Neural progenitor cell (in vitro differentiated cells): ENCODE data around the gene F13A1.

Experiments used
- EZH2 ChIP-seq: fragments of 200-600 bp; sonication (generic); IDR thresholded peaks from 2 replicates; pipeline ENCODE4 v1.6.1; 2017; ENCODE audit warnings: antibody characterized with exemption, mild to moderate bottlenecking, moderate library complexity
- TF ChIP-seq, protein P1 (sequence below): fragments of 200-600 bp; sonication (generic); IDR thresholded peaks from 2 replicates; pipeline ENCODE4 v1.5.1; 2017; ENCODE audit warnings: antibody characterized with exemption, mild to moderate bottlenecking

DNA sequence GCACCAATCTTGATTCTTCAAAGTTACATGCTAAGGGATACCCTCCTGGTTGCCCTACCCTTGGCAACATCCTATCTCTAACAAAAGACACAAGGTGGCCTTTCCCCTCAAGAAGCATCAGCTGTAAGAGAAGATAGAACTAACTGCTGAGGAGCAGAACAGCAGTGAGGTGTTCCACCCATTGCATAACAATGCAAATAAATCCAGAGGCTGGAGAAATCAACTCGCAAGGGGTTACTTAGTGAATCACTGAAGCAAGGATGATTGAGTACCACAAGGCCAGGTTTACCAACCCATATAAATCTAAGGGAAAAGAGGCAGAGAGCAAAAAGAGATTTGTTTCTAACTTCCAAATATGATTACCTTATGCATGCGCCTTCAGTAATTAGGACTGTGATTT, 36.7 kb downstream of the F13A1 start:
- no peak for TF ChIP-seq EZH2
- TF ChIP-seq, protein P1, sequence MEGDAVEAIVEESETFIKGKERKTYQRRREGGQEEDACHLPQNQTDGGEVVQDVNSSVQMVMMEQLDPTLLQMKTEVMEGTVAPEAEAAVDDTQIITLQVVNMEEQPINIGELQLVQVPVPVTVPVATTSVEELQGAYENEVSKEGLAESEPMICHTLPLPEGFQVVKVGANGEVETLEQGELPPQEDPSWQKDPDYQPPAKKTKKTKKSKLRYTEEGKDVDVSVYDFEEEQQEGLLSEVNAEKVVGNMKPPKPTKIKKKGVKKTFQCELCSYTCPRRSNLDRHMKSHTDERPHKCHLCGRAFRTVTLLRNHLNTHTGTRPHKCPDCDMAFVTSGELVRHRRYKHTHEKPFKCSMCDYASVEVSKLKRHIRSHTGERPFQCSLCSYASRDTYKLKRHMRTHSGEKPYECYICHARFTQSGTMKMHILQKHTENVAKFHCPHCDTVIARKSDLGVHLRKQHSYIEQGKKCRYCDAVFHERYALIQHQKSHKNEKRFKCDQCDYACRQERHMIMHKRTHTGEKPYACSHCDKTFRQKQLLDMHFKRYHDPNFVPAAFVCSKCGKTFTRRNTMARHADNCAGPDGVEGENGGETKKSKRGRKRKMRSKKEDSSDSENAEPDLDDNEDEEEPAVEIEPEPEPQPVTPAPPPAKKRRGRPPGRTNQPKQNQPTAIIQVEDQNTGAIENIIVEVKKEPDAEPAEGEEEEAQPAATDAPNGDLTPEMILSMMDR, result no peak
